GM19468 (cell line): Measurements from ENCODE around the gene OTOGL.
A peak's percentile ranks its signal among the peaks of the same experiment; 100 is the strongest.
"Not testable (repeated sequence)": the region's sequence is repeated elsewhere in the genome, so short reads cannot be mapped to it uniquely, and the experiment has no call there.

Experiments
- ATAC-seq: cut with Tn5 transposase; IDR thresholded peaks from one replicate; pipeline ENCODE4 v1.9.1; 2021; ENCODE audit warnings: mild to moderate bottlenecking, moderate library complexity, moderate number of reproducible peaks; ENCODE audit not compliant: unreplicated experiment; ENCODE audit errors: extremely low read depth

Gene OTOGL

GRCh38 chr12:80217011-80217535, 117.7 kb downstream of the OTOGL start:
- no peak for ATAC-seq

- not testable (repeated sequence) for ATAC-seq
These were observed 119.6 kb downstream of the OTOGL start for GRCh38 chr12:80218925-80219324.

GRCh38 chr12:80219345-80219744, 120.0 kb downstream of the OTOGL start:
- no peak for ATAC-seq

- ATAC-seq: peak; percentile 41
These were observed 122.9 kb downstream of the OTOGL start for GRCh38 chr12:80222261-80222660.

- ATAC-seq: no peak
These were observed 127.2 kb downstream of the OTOGL start for GRCh38 chr12:80226576-80226975.

GRCh38 chr12:80227904-80228303, 128.6 kb downstream of the OTOGL start:
- not testable (repeated sequence) for ATAC-seq

GRCh38 chr12:80230068-80230467, 130.7 kb downstream of the OTOGL start:
- ATAC-seq: no peak

GRCh38 chr12:80232837-80233236, 133.5 kb downstream of the OTOGL start:
- no peak for ATAC-seq

GRCh38 chr12:80233926-80234325, 134.6 kb downstream of the OTOGL start:
- ATAC-seq: no peak

GRCh38 chr12:80234667-80235066, 135.3 kb downstream of the OTOGL start:
- no peak for ATAC-seq

- no peak for ATAC-seq
These were observed 136.6 kb downstream of the OTOGL start for GRCh38 chr12:80235944-80236343.

GRCh38 chr12:80239867-80240266, 140.5 kb downstream of the OTOGL start:
- no peak for ATAC-seq

GRCh38 chr12:80241576-80242273, 142.4 kb downstream of the OTOGL start:
- ATAC-seq: no peak

GRCh38 chr12:80242321-80242720, 143.0 kb downstream of the OTOGL start:
- ATAC-seq: no peak

GRCh38 chr12:80249581-80249980, 150.2 kb downstream of the OTOGL start:
- not testable (repeated sequence) for ATAC-seq

- ATAC-seq: no peak
These were observed 158.6 kb downstream of the OTOGL start for GRCh38 chr12:80257920-80258319.

- ATAC-seq: no peak
These were observed 160.9 kb downstream of the OTOGL start for GRCh38 chr12:80260269-80260668.

- ATAC-seq: no peak
These were observed 162.1 kb downstream of the OTOGL start for GRCh38 chr12:80261403-80261802.

GRCh38 chr12:80262346-80262745, 163.0 kb downstream of the OTOGL start:
- ATAC-seq: no peak

GRCh38 chr12:80262771-80263170, 163.4 kb downstream of the OTOGL start:
- no peak for ATAC-seq

GRCh38 chr12:80264386-80264785, 165.0 kb downstream of the OTOGL start:
- no peak for ATAC-seq

- ATAC-seq: no peak
These were observed 165.6 kb downstream of the OTOGL start for GRCh38 chr12:80264891-80265290.
